WTC11 (cell line): ENCODE data around the gene RASGRF2. TPM values are rescaled to one million over a fixed set of nuclear protein-coding genes. Genes with fewer than 3 reads are reported as not detected.

Experiments used
- ATAC-seq: fragments of 200-7000 bp; cut with Tn5 transposase; 2 replicates; pipeline ENCODE4 v1.10.0; 2021; ENCODE audit warnings: mild to moderate bottlenecking, moderate library complexity
- CTCF ChIA-PET: fragments of 300-600 bp; sonication (Branson Sonifier 250); formaldehyde crosslinking; loops from one replicate; lab custom pipeline; 2021; ENCODE audit warnings: antibody characterized with exemption; lab: Charles Lee
- POLR2A ChIA-PET: fragments of 350-600 bp; sonication (Branson Sonifier 250); formaldehyde crosslinking; loops from one replicate; lab custom pipeline; 2021; ENCODE audit warnings: antibody characterized with exemption; lab: Charles Lee
- DNase-seq: peaks from one replicate; pipeline ENCODE4 v3.0.0; 2021; ENCODE audit warnings: low spot score
- H3K27ac Mint-ChIP-seq: 2 replicates; pipeline ENCODE4 v1.8.0; 2021; ENCODE audit warnings: mixed read lengths
- H3K27me3 Mint-ChIP-seq: 2 replicates; pipeline ENCODE4 v1.8.0; 2021; ENCODE audit warnings: low read depth, mild to moderate bottlenecking, moderate library complexity, mixed read lengths
- H3K36me3 Mint-ChIP-seq: 2 replicates; pipeline ENCODE4 v1.8.0; 2021; ENCODE audit warnings: mixed read lengths
- H3K4me1 Mint-ChIP-seq: 2 replicates; pipeline ENCODE4 v1.8.0; 2022; ENCODE audit warnings: mixed read lengths
- H3K4me3 Mint-ChIP-seq: 2 replicates; pipeline ENCODE4 v1.8.0; 2021; ENCODE audit warnings: mild to moderate bottlenecking, moderate library complexity, mixed read lengths
- H3K9me3 Mint-ChIP-seq: 2 replicates; pipeline ENCODE4 v1.8.0; 2021; ENCODE audit warnings: mixed read lengths
- AFF4 ChIP-seq: sonication (generic); formaldehyde crosslinking; IDR thresholded peaks from 2 replicates; pipeline ENCODE4 v1.8.1; 2023; ENCODE audit warnings: mild to moderate bottlenecking, missing genetic modification reagents, borderline replicate concordance
- ELF4 ChIP-seq: sonication (generic); formaldehyde crosslinking; IDR thresholded peaks from 2 replicates; pipeline ENCODE4 v1.8.1; 2022; ENCODE audit warnings: low read depth, mild to moderate bottlenecking, moderate library complexity, missing genetic modification reagents
- ERG ChIP-seq: fragments of 250-450 bp; sonication (Bioruptor Pico); IDR thresholded peaks from 2 replicates; pipeline ENCODE4 v1.8.0; 2021; ENCODE audit warnings: mild to moderate bottlenecking
- FOXK1 ChIP-seq: sonication (generic); formaldehyde crosslinking; IDR thresholded peaks from 2 replicates; pipeline ENCODE4 v1.8.0; 2022; ENCODE audit warnings: mild to moderate bottlenecking, moderate library complexity, missing genetic modification reagents
- GTF2I ChIP-seq: fragments of 250-450 bp; sonication (Bioruptor Pico); conservative IDR thresholded peaks from 2 replicates; pipeline ENCODE4 v1.4.0; 2021; ENCODE audit warnings: mild to moderate bottlenecking
- JAZF1 ChIP-seq: fragments of 250-450 bp; sonication (Bioruptor Pico); IDR thresholded peaks from 2 replicates; pipeline ENCODE4 v1.9.0; 2021; ENCODE audit warnings: moderate library complexity, mild to moderate bottlenecking, inconsistent platforms
- MXD4 ChIP-seq: fragments of 250-450 bp; sonication (Bioruptor Pico); IDR thresholded peaks from 2 replicates; pipeline ENCODE4 v1.8.0; 2021; ENCODE audit warnings: mild to moderate bottlenecking, moderate library complexity, borderline replicate concordance
- RORB ChIP-seq: fragments of 250-450 bp; sonication (Bioruptor Pico); IDR thresholded peaks from 2 replicates; pipeline ENCODE4 v1.9.0; 2021; ENCODE audit warnings: mild to moderate bottlenecking
- SMAD4 ChIP-seq: sonication (generic); formaldehyde crosslinking; IDR thresholded peaks from 2 replicates; pipeline ENCODE4 v1.8.0; 2022; ENCODE audit warnings: mild to moderate bottlenecking, missing genetic modification reagents
- SOX15 ChIP-seq: fragments of 250-450 bp; sonication (Bioruptor Pico); IDR thresholded peaks from 2 replicates; pipeline ENCODE4 v1.9.0; 2021; ENCODE audit warnings: mild to moderate bottlenecking
- SP1 ChIP-seq: sonication (generic); formaldehyde crosslinking; conservative IDR thresholded peaks from 2 replicates; pipeline ENCODE4 v1.8.1; 2022; ENCODE audit warnings: missing genetic modification reagents
- STAT6 ChIP-seq: sonication (generic); formaldehyde crosslinking; conservative IDR thresholded peaks from 2 replicates; pipeline ENCODE4 v1.8.1; 2023; ENCODE audit warnings: mild to moderate bottlenecking, low read depth, missing genetic modification reagents, moderate library complexity
- TP53 ChIP-seq: sonication (generic); formaldehyde crosslinking; IDR thresholded peaks from 2 replicates; pipeline ENCODE4 v1.8.1; 2023; ENCODE audit warnings: mild to moderate bottlenecking, missing genetic modification reagents
- ZBTB21 ChIP-seq: sonication (generic); formaldehyde crosslinking; IDR thresholded peaks from 2 replicates; pipeline ENCODE4 v1.8.1; 2023; ENCODE audit warnings: mild to moderate bottlenecking, missing genetic modification reagents, borderline replicate concordance
- ZBTB43 ChIP-seq: sonication (generic); formaldehyde crosslinking; IDR thresholded peaks from 2 replicates; pipeline ENCODE4 v1.8.1; 2023; ENCODE audit warnings: mild to moderate bottlenecking, missing genetic modification reagents
- ZNF121 ChIP-seq: sonication (generic); formaldehyde crosslinking; IDR thresholded peaks from 2 replicates; pipeline ENCODE4 v1.8.0; 2023; ENCODE audit warnings: missing genetic modification reagents
- ZNF317 ChIP-seq: sonication (generic); formaldehyde crosslinking; IDR thresholded peaks from 2 replicates; pipeline ENCODE4 v1.8.1; 2023; ENCODE audit warnings: low read depth, mild to moderate bottlenecking, moderate library complexity, missing genetic modification reagents, borderline replicate concordance
- ZNF423 ChIP-seq: fragments of 250-450 bp; sonication (Bioruptor Pico); IDR thresholded peaks from 2 replicates; pipeline ENCODE4 v2.1.2; 2022; ENCODE audit warnings: mild to moderate bottlenecking, moderate library complexity
- total RNA-seq: library from RNA; stranded (reverse); gene quantifications from 3 replicates; pipeline ENCODE4 v1.2.3, GENCODE V29; 2021
- TF ChIP-seq, protein P1 (sequence below): sonication (generic); formaldehyde crosslinking; IDR thresholded peaks from 2 replicates; pipeline ENCODE4 v1.8.1; 2022; ENCODE audit warnings: low read depth, mild to moderate bottlenecking, moderate library complexity, missing genetic modification reagents, borderline replicate concordance
- TF ChIP-seq, protein P2 (sequence below): sonication (generic); formaldehyde crosslinking; IDR thresholded peaks from 2 replicates; pipeline ENCODE4 v1.8.0; 2023; ENCODE audit warnings: missing genetic modification reagents
- TF ChIP-seq, protein P3 (sequence below): sonication (generic); formaldehyde crosslinking; IDR thresholded peaks from 2 replicates; pipeline ENCODE4 v1.8.1; 2023; ENCODE audit warnings: mild to moderate bottlenecking, missing genetic modification reagents, moderate library complexity

The RASGRF2 gene
- total RNA-seq, 1 experiment from 2014 or later: 17.6 TPM

DNA sequence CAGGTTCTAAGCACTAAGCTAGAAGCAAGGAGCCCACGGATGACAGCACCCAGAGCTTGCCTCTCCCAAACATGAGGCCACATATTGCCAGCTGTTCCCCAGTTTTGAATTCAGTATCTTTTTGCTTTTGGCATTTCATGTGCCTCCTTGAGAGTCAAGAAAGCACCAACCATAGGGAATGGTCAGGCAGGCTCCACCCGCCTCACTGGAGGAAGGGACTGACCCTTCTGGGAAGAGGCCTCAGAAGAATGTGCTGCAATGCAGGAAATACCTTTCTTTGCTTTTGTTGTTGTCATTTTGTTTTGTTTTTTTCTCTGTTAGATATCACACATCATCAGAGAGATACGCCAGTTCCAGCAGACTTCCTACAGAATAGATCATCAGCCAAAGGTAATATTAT lies 259.2 kb downstream of the RASGRF2 start (continued):
- no peak for TF ChIP-seq ERG
- TF ChIP-seq SMAD4 (CRISPR knock-in tag): no peak
- TF ChIP-seq GTF2I (CRISPR knock-in tag): no peak
- TF ChIP-seq, protein P1, sequence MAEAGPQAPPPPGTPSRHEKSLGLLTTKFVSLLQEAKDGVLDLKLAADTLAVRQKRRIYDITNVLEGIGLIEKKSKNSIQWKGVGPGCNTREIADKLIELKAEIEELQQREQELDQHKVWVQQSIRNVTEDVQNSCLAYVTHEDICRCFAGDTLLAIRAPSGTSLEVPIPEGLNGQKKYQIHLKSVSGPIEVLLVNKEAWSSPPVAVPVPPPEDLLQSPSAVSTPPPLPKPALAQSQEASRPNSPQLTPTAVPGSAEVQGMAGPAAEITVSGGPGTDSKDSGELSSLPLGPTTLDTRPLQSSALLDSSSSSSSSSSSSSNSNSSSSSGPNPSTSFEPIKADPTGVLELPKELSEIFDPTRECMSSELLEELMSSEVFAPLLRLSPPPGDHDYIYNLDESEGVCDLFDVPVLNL (CRISPR knock-in tag): no peak
- TF ChIP-seq RORB (CRISPR knock-in tag): no peak
- no peak for TF ChIP-seq ZNF317
- no peak for TF ChIP-seq SOX15 (CRISPR knock-in tag)
- no peak for TF ChIP-seq MXD4
- no peak for TF ChIP-seq ZBTB21 (CRISPR knock-in tag)
- TF ChIP-seq ZNF121: no peak
- no peak for TF ChIP-seq TP53 (CRISPR knock-in tag)

- ATAC-seq: no peak
- no peak for DNase-seq
- no peak overlapping the region for H3K27ac Mint-ChIP-seq
- POLR2A ChIA-PET: no interaction called here
- H3K36me3 Mint-ChIP-seq: no peaks in the 10 kb centered on the region
- no peak overlapping the region for H3K4me3 Mint-ChIP-seq
- no peaks in the 10 kb centered on the region for H3K9me3 Mint-ChIP-seq
- peaks cover 3% of the 10 kb centered on the region; the same call in 1 of the 2 replicates for H3K4me1 Mint-ChIP-seq
- no peak for TF ChIP-seq AFF4 (CRISPR knock-in tag)
- TF ChIP-seq SMAD4 (CRISPR knock-in tag): no peak
- CTCF ChIA-PET: no interaction called here
- H3K27me3 Mint-ChIP-seq: no peaks in the 10 kb centered on the region
Observed at GRCh38 chr5:81222285-81222684, 262.1 kb downstream of the RASGRF2 start.

DNA sequence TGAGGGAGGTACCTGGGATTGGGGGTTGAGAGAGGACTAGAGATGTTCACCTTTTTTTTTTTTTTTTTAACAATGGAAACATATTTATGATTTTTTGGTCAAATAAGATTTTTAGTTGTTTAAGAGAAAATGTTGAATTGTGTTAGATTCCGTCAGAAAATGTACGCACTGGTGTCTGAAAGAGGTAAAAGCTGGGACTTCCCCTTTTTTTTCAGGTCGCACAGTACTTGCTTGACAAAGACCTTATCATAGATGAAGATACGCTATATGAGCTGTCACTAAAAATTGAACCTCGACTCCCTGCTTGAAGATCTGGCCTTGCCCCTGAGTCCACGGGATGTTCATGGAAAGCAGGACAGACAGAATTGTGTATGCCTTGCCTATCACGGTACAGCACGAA lies 265.3 kb downstream of the RASGRF2 start:
- H3K27ac Mint-ChIP-seq: no peak overlapping the region
- no peaks in the 10 kb centered on the region for H3K36me3 Mint-ChIP-seq
- ChIA-PET CTCF (no interaction called here), POLR2A (no interaction called here)
- no peak for DNase-seq
- TF ChIP-seq STAT6: no peak
- 0 out of 2 replicates have a peak, but pooled peaks cover 3% of the 10 kb centered on the region for H3K4me1 Mint-ChIP-seq
- no peaks in the 10 kb centered on the region for H3K9me3 Mint-ChIP-seq
- ATAC-seq: no peak
- H3K27me3 Mint-ChIP-seq: no peaks in the 10 kb centered on the region
- H3K4me3 Mint-ChIP-seq: no peak overlapping the region

- no peak for DNase-seq
- Mint-ChIP-seq H3K27me3 (no peaks in the 10 kb centered on the region), H3K9me3 (no peaks in the 10 kb centered on the region), H3K36me3 (no peaks in the 10 kb centered on the region), H3K4me1 (0 out of 2 replicates have a peak, but pooled peaks cover 3% of the 10 kb centered on the region), H3K4me3 (no peak overlapping the region), H3K27ac (no peak overlapping the region)
- ChIA-PET POLR2A (no interaction called here), CTCF (no interaction called here)
- no peak for ATAC-seq
- TF ChIP-seq, protein P2, sequence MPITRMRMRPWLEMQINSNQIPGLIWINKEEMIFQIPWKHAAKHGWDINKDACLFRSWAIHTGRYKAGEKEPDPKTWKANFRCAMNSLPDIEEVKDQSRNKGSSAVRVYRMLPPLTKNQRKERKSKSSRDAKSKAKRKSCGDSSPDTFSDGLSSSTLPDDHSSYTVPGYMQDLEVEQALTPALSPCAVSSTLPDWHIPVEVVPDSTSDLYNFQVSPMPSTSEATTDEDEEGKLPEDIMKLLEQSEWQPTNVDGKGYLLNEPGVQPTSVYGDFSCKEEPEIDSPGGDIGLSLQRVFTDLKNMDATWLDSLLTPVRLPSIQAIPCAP (CRISPR knock-in tag): no peak
- TF ChIP-seq JAZF1 (CRISPR knock-in tag): no peak
- TF ChIP-seq, protein P3, sequence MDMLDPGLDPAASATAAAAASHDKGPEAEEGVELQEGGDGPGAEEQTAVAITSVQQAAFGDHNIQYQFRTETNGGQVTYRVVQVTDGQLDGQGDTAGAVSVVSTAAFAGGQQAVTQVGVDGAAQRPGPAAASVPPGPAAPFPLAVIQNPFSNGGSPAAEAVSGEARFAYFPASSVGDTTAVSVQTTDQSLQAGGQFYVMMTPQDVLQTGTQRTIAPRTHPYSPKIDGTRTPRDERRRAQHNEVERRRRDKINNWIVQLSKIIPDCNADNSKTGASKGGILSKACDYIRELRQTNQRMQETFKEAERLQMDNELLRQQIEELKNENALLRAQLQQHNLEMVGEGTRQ (CRISPR knock-in tag): no peak
- TF ChIP-seq ZBTB43 (CRISPR knock-in tag): no peak
- no peak for TF ChIP-seq ELF4 (CRISPR knock-in tag)
- no peak for TF ChIP-seq FOXK1 (CRISPR knock-in tag)
- TF ChIP-seq SMAD4 (CRISPR knock-in tag): no peak
- no peak for TF ChIP-seq SP1 (CRISPR knock-in tag)
- no peak for TF ChIP-seq ZNF423 (CRISPR knock-in tag)
Observed at GRCh38 chr5:81226286-81226685, 266.1 kb downstream of the RASGRF2 start.
